ENCODE data around the gene DLEC1.

DLEC1 gene

DNA sequence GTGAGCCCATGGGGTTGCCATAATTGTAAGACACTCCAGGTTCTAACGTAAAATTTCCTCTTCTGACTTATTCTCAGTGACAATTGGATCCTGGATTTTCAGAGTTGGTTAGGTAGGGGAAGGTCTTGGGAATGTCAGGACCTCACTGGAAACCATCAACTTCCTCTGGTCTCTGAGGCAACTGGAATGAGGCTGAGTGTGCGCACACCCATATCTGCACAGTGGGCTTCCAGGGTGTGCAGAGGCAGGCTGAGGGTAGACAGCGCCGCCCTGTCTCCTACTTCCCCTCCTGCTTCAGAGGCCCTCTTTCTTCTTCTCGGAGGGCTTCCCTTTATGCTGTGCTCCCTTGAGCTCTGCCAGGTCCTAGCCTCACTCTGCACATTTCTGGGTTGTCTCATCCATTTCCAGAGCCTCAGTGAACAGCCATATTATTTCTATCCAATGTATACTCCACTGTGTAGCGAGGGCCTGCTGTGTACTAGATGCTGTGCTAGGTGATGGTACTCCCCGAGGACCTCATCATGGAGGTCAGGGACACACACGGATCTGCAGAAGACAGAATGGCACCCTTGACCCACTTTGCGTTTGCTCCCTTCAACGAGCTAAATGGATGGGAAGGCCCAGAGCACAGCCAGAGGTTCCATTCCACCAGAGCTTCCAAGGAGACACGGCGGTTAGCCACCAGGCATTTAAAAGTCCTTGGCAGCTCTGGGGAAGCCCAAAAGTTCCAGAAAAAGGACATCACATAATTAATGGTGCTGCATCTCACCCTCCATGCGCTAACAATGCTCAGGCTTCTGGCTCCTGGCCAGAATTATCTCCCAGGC, 79.6 kb downstream of the DLEC1 start:
- ATAC-seq = no peak

DNA sequence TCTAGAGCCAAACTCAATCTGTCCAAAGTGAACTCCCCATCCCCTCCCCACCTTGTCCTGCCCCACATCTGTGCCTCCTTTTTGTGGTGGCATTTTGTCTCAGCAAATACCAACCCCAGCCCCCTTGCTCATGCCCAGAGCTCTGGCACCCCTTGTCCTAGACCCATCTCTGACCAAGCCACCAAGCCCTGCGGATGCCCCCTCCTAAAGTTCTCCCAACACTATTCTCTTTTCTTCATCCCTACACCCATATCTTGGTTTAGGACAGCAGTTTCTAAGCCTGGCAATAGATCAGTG, 80.2 kb downstream of the DLEC1 start:
- no peak for ATAC-seq
- TF ChIP-seq SNAI2 (CRISPR knock-in tag; IDR thresholded peaks at IDR 0.05) (no peak), ARNTL (CRISPR knock-in tag; IDR thresholded peaks at IDR 0.05; ENCODE audit: borderline replicate concordance, low read depth) (no peak), GLIS3 (CRISPR knock-in tag; IDR thresholded peaks at IDR 0.05) (no peak), ZNF8 (CRISPR knock-in tag; IDR thresholded peaks at IDR 0.05) (no peak), OSR1 (CRISPR knock-in tag; IDR thresholded peaks at IDR 0.05) (no peak), ZNF70 (CRISPR knock-in tag; IDR thresholded peaks at IDR 0.05) (no peak), BACH2 (CRISPR knock-in tag; IDR thresholded peaks at IDR 0.05; ENCODE audit: borderline replicate concordance) (no peak), ZC3H10 (CRISPR knock-in tag; IDR thresholded peaks at IDR 0.05) (no peak), TOX (CRISPR knock-in tag; IDR thresholded peaks at IDR 0.05; ENCODE audit: borderline replicate concordance) (no peak), PPARA (CRISPR knock-in tag; IDR thresholded peaks at IDR 0.05; ENCODE audit: borderline replicate concordance) (no peak), ISL1 (CRISPR knock-in tag; IDR thresholded peaks at IDR 0.05) (no peak)
- TF ChIP-seq, protein P1, sequence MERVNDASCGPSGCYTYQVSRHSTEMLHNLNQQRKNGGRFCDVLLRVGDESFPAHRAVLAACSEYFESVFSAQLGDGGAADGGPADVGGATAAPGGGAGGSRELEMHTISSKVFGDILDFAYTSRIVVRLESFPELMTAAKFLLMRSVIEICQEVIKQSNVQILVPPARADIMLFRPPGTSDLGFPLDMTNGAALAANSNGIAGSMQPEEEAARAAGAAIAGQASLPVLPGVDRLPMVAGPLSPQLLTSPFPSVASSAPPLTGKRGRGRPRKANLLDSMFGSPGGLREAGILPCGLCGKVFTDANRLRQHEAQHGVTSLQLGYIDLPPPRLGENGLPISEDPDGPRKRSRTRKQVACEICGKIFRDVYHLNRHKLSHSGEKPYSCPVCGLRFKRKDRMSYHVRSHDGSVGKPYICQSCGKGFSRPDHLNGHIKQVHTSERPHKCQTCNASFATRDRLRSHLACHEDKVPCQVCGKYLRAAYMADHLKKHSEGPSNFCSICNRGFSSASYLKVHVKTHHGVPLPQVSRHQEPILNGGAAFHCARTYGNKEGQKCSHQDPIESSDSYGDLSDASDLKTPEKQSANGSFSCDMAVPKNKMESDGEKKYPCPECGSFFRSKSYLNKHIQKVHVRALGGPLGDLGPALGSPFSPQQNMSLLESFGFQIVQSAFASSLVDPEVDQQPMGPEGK (CRISPR knock-in tag; IDR thresholded peaks at IDR 0.05; ENCODE audit: borderline replicate concordance) = no peak
- TF ChIP-seq, protein P2, sequence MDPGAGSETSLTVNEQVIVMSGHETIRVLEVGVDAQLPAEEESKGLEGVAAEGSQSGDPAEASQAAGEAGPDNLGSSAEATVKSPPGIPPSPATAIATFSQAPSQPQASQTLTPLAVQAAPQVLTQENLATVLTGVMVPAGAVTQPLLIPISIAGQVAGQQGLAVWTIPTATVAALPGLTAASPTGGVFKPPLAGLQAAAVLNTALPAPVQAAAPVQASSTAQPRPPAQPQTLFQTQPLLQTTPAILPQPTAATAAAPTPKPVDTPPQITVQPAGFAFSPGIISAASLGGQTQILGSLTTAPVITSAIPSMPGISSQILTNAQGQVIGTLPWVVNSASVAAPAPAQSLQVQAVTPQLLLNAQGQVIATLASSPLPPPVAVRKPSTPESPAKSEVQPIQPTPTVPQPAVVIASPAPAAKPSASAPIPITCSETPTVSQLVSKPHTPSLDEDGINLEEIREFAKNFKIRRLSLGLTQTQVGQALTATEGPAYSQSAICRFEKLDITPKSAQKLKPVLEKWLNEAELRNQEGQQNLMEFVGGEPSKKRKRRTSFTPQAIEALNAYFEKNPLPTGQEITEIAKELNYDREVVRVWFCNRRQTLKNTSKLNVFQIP (CRISPR knock-in tag; IDR thresholded peaks at IDR 0.05; ENCODE audit: borderline replicate concordance, low read depth) = no peak
- TF ChIP-seq, protein P3, sequence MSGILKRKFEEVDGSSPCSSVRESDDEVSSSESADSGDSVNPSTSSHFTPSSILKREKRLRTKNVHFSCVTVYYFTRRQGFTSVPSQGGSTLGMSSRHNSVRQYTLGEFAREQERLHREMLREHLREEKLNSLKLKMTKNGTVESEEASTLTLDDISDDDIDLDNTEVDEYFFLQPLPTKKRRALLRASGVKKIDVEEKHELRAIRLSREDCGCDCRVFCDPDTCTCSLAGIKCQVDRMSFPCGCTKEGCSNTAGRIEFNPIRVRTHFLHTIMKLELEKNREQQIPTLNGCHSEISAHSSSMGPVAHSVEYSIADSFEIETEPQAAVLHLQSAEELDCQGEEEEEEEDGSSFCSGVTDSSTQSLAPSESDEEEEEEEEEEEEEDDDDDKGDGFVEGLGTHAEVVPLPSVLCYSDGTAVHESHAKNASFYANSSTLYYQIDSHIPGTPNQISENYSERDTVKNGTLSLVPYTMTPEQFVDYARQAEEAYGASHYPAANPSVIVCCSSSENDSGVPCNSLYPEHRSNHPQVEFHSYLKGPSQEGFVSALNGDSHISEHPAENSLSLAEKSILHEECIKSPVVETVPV (CRISPR knock-in tag; IDR thresholded peaks at IDR 0.05) = no peak

More for the DNA sequence above, 79.6 kb downstream of the DLEC1 start:
- TF ChIP-seq ZFP3 (CRISPR knock-in tag; IDR thresholded peaks at IDR 0.05) (no peak), ISL1 (CRISPR knock-in tag; IDR thresholded peaks at IDR 0.05) (no peak), ZC3H10 (CRISPR knock-in tag; IDR thresholded peaks at IDR 0.05) (no peak), PPARA (CRISPR knock-in tag; IDR thresholded peaks at IDR 0.05; ENCODE audit: borderline replicate concordance) (no peak), ARNTL (CRISPR knock-in tag; IDR thresholded peaks at IDR 0.05; ENCODE audit: borderline replicate concordance, low read depth) (no peak), RARB (CRISPR knock-in tag; IDR thresholded peaks at IDR 0.05) (no peak), ZNF8 (CRISPR knock-in tag; IDR thresholded peaks at IDR 0.05) (no peak), TOX (CRISPR knock-in tag; IDR thresholded peaks at IDR 0.05; ENCODE audit: borderline replicate concordance) (no peak)
- TF ChIP-seq, protein P1 (CRISPR knock-in tag; IDR thresholded peaks at IDR 0.05; ENCODE audit: borderline replicate concordance) = no peak
- TF ChIP-seq, protein P3 (CRISPR knock-in tag; IDR thresholded peaks at IDR 0.05) = no peak

DNA sequence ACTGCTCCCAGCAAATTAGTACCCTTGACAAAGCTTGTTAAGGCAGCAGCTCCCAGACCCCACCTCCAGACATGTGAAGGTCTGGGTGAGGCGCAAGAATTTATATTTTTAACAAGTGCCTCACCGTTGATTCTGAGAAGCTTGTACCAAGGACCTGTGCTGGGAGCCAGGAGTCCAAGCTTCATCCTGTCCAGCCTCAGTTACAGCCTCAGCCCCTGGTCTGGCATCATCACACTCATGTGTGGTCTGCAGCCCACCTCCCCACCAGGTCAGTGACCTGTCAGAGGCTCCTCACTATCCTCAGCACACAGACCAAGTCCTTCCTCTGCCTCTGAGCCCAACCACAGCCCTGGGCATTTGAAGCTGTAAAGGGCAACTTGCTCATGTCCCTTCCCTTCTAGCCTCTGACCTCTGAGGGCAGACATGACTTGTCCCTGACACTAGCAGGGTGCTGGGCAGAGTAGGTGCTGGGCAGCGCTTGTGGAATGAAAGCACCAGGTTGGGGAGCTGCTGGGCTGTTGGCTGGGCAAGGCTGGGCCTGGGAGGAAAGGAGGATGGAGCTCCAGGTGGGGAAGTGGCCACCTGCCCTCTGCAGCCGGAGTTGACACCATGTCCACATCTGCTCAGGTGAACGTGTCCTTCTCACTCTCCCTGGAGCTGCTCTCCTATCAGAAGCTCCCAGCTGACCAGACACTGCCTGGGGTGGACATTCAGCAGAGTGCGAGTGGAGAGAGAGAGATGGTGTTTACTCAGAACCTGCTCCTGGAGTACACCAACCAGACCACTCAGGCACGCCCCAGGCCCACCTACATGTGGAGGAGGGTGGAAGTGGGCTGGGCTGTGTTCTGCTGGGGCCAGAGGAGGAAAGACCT, 81.0 kb downstream of the DLEC1 start:
- ATAC-seq = no peak
- no peak for TF ChIP-seq GLIS3 (CRISPR knock-in tag; IDR thresholded peaks at IDR 0.05)
- TF ChIP-seq OSR1 (CRISPR knock-in tag; IDR thresholded peaks at IDR 0.05) = no peak
- no peak for TF ChIP-seq TOX (CRISPR knock-in tag; IDR thresholded peaks at IDR 0.05; ENCODE audit: borderline replicate concordance)
- no peak for TF ChIP-seq RARB (CRISPR knock-in tag; IDR thresholded peaks at IDR 0.05)
- no peak for TF ChIP-seq ARNTL (CRISPR knock-in tag; IDR thresholded peaks at IDR 0.05; ENCODE audit: borderline replicate concordance, low read depth)
- no peak for TF ChIP-seq PPARA (CRISPR knock-in tag; IDR thresholded peaks at IDR 0.05; ENCODE audit: borderline replicate concordance)
- TF ChIP-seq, protein P2 (CRISPR knock-in tag; IDR thresholded peaks at IDR 0.05; ENCODE audit: borderline replicate concordance, low read depth) = no peak
- TF ChIP-seq, protein P3 (CRISPR knock-in tag; IDR thresholded peaks at IDR 0.05) = no peak
- TF ChIP-seq, protein P4, sequence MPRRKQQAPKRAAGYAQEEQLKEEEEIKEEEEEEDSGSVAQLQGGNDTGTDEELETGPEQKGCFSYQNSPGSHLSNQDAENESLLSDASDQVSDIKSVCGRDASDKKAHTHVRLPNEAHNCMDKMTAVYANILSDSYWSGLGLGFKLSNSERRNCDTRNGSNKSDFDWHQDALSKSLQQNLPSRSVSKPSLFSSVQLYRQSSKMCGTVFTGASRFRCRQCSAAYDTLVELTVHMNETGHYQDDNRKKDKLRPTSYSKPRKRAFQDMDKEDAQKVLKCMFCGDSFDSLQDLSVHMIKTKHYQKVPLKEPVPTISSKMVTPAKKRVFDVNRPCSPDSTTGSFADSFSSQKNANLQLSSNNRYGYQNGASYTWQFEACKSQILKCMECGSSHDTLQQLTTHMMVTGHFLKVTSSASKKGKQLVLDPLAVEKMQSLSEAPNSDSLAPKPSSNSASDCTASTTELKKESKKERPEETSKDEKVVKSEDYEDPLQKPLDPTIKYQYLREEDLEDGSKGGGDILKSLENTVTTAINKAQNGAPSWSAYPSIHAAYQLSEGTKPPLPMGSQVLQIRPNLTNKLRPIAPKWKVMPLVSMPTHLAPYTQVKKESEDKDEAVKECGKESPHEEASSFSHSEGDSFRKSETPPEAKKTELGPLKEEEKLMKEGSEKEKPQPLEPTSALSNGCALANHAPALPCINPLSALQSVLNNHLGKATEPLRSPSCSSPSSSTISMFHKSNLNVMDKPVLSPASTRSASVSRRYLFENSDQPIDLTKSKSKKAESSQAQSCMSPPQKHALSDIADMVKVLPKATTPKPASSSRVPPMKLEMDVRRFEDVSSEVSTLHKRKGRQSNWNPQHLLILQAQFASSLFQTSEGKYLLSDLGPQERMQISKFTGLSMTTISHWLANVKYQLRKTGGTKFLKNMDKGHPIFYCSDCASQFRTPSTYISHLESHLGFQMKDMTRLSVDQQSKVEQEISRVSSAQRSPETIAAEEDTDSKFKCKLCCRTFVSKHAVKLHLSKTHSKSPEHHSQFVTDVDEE (CRISPR knock-in tag; IDR thresholded peaks at IDR 0.05) = no peak
- TF ChIP-seq ZFP3 (CRISPR knock-in tag; IDR thresholded peaks at IDR 0.05) = no peak

Data from SK-N-SH treated with all-trans-retinoic acid at 6 μM for 48 hours (cell line).